ENCODE data around the gene CCDC194. TPM values are rescaled to one million over a fixed set of nuclear protein-coding genes. Genes with fewer than 3 reads are reported as not detected.

CCDC194 gene
- total and polyA plus RNA-seq, 2 of the 13 experiments (the other 11 are each of a cell fraction or from before 2014, with no cell fraction given), result 0.13 to 0.21 TPM

DNA sequence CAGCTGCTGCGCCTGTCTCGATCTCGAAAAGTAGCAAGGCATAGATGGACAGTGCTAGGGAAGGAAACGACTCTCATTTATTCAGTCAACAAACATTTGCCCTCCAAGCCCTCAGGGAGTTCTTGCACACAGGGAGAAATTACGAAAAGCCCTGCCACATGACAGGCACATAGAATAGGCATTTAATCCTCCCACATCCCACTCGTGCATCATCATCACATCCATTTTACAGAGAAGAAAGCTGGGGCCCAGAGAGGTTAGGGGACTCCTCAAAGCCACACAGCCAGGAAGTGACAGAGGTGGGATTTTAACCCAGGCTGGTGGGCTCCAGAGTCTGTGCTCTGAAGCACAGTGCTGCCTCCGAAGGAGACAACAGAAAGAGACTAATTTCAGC lies 42.9 kb upstream of the CCDC194 start:
- FAIRE-seq, result no peak
- ChIA-PET POLR2A (no interaction called here), CTCF (ENCODE audit: low intra/inter-chr PET ratio, low total read pairs) (no interaction called here)
- no peak overlapping the region for H3K9ac ChIP-seq (ENCODE audit: insufficient read depth, low read depth, low read length)
- H3K36me3 ChIP-seq (replicated peaks in 1 of 2; ENCODE audit: control insufficient read depth in 1 of 2, insufficient read depth in 2 of 2, low read length in 2 of 2), result no peaks in the 10 kb centered on the region
- H3K4me3 ChIP-seq (replicated peaks in 1 of 3; ENCODE audit: insufficient read depth in 1 of 3, low read depth in 2 of 3, low read length in 3 of 3), result no peak overlapping the region
- H3K79me2 ChIP-seq (ENCODE audit: insufficient read depth, low read length), result no peaks in the 10 kb centered on the region
- WGBS (ENCODE audit: low lambda C conversion rate), result 65% methylated on average over 7 of the region's 7 CpGs
- no peak overlapping the region for H3K4me2 ChIP-seq (ENCODE audit: low read depth, low read length)
- no peak overlapping the region for H3K27ac ChIP-seq (ENCODE audit: extremely low read length, insufficient read depth, low read length)
- no peaks in the 10 kb centered on the region for H4K20me1 ChIP-seq (ENCODE audit: insufficient read depth, low read length)
- in situ Hi-C loops (cut with HindIII; ENCODE audit: extremely low pct_ligation_motif_present, low pct_unique_long_range_greater_than_20kb), result no loop called here
- no peaks in the 10 kb centered on the region for H3K27me3 ChIP-seq (ENCODE audit: control insufficient read depth in 1 of 2, insufficient read depth in 2 of 2, low read length in 2 of 2)
- no peak for DNase-seq (ENCODE audit: low spot score)
- no peak for ATAC-seq
- H3K9me3 ChIP-seq (ENCODE audit: low read length), result no peaks in the 10 kb centered on the region
- no peaks in the 10 kb centered on the region for H3K4me1 ChIP-seq (ENCODE audit: insufficient read depth, low read length)
- intact Hi-C loops (cut with micrococcal nuclease; ENCODE audit: unreplicated experiment), result no loop called here
- BruUV-seq (replicated peaks), result no TSS peak
- H2AFZ ChIP-seq (ENCODE audit: low read length), result no peak overlapping the region
- TF ChIP-seq ZNF644 (CRISPR knock-in tag; IDR thresholded peaks at IDR 0.05; ENCODE audit: low read depth), result no peak
- TF ChIP-seq ZNF3 (CRISPR knock-in tag; IDR thresholded peaks at IDR 0.05), result 0 out of 2 replicates have a peak, but pooled peaks have one; percentile 62
- no peak for TF ChIP-seq ZNF703 (CRISPR knock-in tag; IDR thresholded peaks at IDR 0.05; ENCODE audit: borderline replicate concordance)
- no peak for TF ChIP-seq ZNF30 (CRISPR knock-in tag; IDR thresholded peaks at IDR 0.05)
- TF ChIP-seq, protein P1, sequence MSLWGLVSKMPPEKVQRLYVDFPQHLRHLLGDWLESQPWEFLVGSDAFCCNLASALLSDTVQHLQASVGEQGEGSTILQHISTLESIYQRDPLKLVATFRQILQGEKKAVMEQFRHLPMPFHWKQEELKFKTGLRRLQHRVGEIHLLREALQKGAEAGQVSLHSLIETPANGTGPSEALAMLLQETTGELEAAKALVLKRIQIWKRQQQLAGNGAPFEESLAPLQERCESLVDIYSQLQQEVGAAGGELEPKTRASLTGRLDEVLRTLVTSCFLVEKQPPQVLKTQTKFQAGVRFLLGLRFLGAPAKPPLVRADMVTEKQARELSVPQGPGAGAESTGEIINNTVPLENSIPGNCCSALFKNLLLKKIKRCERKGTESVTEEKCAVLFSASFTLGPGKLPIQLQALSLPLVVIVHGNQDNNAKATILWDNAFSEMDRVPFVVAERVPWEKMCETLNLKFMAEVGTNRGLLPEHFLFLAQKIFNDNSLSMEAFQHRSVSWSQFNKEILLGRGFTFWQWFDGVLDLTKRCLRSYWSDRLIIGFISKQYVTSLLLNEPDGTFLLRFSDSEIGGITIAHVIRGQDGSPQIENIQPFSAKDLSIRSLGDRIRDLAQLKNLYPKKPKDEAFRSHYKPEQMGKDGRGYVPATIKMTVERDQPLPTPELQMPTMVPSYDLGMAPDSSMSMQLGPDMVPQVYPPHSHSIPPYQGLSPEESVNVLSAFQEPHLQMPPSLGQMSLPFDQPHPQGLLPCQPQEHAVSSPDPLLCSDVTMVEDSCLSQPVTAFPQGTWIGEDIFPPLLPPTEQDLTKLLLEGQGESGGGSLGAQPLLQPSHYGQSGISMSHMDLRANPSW (CRISPR knock-in tag; IDR thresholded peaks at IDR 0.05; ENCODE audit: borderline replicate concordance), result no peak
- no peak for TF ChIP-seq CHD2 (IDR thresholded peaks at IDR 0.05; ENCODE audit: low read depth, low read length)
- no peak for TF ChIP-seq TARDBP (CRISPR knock-in tag; IDR thresholded peaks at IDR 0.05)
- TF ChIP-seq, protein P2, sequence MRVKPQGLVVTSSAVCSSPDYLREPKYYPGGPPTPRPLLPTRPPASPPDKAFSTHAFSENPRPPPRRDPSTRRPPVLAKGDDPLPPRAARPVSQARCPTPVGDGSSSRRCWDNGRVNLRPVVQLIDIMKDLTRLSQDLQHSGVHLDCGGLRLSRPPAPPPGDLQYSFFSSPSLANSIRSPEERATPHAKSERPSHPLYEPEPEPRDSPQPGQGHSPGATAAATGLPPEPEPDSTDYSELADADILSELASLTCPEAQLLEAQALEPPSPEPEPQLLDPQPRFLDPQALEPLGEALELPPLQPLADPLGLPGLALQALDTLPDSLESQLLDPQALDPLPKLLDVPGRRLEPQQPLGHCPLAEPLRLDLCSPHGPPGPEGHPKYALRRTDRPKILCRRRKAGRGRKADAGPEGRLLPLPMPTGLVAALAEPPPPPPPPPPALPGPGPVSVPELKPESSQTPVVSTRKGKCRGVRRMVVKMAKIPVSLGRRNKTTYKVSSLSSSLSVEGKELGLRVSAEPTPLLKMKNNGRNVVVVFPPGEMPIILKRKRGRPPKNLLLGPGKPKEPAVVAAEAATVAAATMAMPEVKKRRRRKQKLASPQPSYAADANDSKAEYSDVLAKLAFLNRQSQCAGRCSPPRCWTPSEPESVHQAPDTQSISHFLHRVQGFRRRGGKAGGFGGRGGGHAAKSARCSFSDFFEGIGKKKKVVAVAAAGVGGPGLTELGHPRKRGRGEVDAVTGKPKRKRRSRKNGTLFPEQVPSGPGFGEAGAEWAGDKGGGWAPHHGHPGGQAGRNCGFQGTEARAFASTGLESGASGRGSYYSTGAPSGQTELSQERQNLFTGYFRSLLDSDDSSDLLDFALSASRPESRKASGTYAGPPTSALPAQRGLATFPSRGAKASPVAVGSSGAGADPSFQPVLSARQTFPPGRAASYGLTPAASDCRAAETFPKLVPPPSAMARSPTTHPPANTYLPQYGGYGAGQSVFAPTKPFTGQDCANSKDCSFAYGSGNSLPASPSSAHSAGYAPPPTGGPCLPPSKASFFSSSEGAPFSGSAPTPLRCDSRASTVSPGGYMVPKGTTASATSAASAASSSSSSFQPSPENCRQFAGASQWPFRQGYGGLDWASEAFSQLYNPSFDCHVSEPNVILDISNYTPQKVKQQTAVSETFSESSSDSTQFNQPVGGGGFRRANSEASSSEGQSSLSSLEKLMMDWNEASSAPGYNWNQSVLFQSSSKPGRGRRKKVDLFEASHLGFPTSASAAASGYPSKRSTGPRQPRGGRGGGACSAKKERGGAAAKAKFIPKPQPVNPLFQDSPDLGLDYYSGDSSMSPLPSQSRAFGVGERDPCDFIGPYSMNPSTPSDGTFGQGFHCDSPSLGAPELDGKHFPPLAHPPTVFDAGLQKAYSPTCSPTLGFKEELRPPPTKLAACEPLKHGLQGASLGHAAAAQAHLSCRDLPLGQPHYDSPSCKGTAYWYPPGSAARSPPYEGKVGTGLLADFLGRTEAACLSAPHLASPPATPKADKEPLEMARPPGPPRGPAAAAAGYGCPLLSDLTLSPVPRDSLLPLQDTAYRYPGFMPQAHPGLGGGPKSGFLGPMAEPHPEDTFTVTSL (CRISPR knock-in tag; IDR thresholded peaks at IDR 0.05; ENCODE audit: borderline replicate concordance), result no peak
- TF ChIP-seq, protein P3, sequence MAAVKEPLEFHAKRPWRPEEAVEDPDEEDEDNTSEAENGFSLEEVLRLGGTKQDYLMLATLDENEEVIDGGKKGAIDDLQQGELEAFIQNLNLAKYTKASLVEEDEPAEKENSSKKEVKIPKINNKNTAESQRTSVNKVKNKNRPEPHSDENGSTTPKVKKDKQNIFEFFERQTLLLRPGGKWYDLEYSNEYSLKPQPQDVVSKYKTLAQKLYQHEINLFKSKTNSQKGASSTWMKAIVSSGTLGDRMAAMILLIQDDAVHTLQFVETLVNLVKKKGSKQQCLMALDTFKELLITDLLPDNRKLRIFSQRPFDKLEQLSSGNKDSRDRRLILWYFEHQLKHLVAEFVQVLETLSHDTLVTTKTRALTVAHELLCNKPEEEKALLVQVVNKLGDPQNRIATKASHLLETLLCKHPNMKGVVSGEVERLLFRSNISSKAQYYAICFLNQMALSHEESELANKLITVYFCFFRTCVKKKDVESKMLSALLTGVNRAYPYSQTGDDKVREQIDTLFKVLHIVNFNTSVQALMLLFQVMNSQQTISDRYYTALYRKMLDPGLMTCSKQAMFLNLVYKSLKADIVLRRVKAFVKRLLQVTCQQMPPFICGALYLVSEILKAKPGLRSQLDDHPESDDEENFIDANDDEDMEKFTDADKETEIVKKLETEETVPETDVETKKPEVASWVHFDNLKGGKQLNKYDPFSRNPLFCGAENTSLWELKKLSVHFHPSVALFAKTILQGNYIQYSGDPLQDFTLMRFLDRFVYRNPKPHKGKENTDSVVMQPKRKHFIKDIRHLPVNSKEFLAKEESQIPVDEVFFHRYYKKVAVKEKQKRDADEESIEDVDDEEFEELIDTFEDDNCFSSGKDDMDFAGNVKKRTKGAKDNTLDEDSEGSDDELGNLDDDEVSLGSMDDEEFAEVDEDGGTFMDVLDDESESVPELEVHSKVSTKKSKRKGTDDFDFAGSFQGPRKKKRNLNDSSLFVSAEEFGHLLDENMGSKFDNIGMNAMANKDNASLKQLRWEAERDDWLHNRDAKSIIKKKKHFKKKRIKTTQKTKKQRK (IDR thresholded peaks at IDR 0.05; ENCODE audit: low read length), result no peak
- TF ChIP-seq ZNF768 (CRISPR knock-in tag; IDR thresholded peaks at IDR 0.05), result peak; percentile 79
- TF ChIP-seq KDM5B (CRISPR knock-in tag; IDR thresholded peaks at IDR 0.05; ENCODE audit: borderline replicate concordance), result no peak
